GM12875 (cell line): ENCODE measurements around the gene WTAP.
A peak's percentile ranks its signal among the peaks of the same experiment; 100 is the strongest.

Experiments used
- H3K4me3 ChIP-seq: one replicate; pipeline ENCODE4 v1.5.1; 2011; ENCODE audit warnings: low read depth, low read length, control low read depth
- TF ChIP-seq, protein P1 (sequence below): IDR thresholded peaks from 2 replicates; pipeline ENCODE4 v1.5.1; 2011; ENCODE audit warnings: low read depth, mild to moderate bottlenecking, control low read depth, inconsistent platforms, low read length, moderate library complexity, borderline replicate concordance; ENCODE audit not compliant: insufficient read depth

WTAP gene

DNA sequence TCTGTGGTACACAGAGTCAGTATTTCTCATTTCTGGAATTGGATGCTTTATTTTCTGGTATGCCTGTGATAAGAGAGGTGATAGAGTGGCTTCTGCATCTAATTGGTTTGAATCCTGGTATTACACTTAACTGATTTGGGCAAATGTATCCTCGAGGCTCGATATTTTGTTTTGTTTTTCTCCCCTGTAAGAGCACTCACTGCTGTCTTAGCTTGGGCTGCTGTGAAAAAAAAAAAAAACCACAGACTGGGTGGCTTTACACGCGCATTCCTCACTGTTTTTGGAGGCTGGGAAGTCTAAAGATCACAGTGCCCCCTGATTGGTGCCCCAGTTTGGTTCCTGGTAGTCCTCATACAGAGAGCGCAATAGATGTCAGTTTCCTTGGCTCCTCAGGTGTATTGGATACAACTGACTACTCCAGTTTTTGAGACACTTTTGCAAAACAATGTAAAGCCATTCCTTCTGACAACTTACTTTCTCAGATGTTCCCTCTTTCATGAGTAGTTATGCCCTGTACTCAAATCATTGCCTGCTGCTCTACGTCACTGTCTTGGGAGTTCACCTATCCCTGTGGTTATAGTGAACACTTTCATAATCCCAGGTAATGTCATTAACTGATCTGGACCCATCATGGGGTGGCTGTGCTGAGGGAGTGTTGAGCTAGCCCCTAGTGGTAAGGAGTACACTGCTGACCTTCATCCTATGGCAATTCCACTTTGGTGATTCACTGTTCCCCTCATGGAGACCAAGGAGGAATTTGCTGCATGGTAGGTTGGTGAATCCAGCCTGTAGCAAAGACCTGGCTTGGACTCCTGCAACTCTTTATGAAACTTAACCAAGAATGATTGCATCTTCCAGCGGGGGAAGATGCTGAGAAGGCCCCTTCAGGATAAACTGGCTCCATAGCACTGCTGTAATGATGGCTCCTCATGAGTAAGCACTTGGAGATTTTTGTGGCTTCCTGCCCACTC lies 31.0 kb downstream of the WTAP start:
- H3K4me3 ChIP-seq, result no peak overlapping the region
- TF ChIP-seq, protein P1, sequence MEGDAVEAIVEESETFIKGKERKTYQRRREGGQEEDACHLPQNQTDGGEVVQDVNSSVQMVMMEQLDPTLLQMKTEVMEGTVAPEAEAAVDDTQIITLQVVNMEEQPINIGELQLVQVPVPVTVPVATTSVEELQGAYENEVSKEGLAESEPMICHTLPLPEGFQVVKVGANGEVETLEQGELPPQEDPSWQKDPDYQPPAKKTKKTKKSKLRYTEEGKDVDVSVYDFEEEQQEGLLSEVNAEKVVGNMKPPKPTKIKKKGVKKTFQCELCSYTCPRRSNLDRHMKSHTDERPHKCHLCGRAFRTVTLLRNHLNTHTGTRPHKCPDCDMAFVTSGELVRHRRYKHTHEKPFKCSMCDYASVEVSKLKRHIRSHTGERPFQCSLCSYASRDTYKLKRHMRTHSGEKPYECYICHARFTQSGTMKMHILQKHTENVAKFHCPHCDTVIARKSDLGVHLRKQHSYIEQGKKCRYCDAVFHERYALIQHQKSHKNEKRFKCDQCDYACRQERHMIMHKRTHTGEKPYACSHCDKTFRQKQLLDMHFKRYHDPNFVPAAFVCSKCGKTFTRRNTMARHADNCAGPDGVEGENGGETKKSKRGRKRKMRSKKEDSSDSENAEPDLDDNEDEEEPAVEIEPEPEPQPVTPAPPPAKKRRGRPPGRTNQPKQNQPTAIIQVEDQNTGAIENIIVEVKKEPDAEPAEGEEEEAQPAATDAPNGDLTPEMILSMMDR, result no peak

DNA sequence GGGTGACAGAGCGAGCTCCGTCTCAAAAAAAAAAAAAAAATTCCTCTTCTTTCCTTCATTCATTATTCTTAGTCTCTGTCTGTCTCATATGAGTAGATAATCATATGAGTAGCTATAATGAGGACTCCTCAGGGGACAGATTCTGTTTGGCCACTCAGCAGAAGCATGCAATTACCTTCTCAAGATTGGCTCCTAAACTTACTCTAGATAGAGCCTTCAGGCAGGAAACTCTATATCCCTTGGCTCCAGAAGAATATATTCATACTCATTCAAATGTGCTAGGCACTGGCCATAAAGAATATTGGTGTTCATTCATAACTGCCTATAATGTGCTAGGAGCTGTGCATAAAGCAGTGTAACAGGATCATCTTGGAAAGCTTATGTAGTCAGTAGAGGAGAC lies 32.3 kb downstream of the WTAP start:
- H3K4me3 ChIP-seq, result no peak overlapping the region
- TF ChIP-seq, protein P1, result no peak

DNA sequence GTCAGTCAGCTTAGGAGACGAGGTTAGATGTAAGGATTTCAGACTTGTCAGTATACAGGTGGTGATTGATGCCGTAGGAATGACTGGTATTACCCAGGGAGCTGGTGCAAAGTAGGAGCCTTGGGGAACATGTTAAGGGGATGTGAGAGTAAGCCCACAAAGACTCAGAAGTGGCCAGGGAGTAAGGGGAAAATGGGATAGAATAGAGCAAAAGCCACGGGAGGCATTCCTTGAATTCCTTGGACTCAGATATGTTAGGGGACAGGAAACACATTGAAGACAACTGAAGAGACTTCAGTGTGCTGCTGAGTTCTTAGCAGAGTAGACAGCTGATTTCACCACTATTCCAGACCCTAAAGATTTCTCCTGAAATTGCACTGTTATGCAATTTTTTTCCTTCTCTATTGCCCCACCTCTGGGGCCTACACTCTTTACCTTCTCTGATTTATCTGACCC lies 33.3 kb downstream of the WTAP start:
- no peak overlapping the region for H3K4me3 ChIP-seq
- TF ChIP-seq, protein P1, result no peak

DNA sequence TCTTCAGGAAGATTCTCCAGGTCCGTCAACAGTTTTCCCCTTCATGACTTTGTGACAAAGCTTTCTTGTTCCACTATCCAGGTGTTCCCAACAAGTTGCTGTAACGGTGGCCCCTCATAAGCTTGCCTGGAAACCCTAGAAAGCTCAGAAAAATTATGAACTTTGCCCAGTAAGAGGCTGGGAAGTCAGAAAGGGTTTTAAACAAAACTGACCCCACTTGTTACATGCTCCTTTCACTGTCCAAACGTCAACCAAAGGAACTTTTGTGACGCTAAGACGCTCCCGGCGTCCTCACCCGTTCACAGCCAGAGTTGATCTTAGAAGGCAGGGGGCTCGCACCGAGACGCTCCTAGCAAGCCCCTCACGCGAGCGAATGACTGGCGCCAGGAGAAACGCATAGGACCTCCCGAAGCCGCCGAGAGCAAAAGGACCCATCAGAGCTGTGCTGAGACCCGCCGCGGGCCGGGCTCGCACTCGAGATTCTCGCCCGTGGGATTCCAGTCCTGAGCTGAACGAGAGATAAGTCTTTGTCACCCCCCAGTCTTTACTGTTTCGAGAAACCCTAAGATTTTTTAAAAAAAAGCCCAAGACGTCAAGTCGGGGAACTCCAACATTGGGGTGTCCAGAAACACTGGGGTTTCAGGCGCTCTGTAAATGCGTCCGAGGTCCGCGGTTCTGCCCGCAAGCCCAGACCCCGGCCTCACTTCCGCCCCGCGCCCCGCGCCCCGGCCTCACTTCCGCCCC lies 34.0 kb downstream of the WTAP start:
- TF ChIP-seq, protein P1, result no peak
- peak overlapping the region; percentile 55 for H3K4me3 ChIP-seq

DNA sequence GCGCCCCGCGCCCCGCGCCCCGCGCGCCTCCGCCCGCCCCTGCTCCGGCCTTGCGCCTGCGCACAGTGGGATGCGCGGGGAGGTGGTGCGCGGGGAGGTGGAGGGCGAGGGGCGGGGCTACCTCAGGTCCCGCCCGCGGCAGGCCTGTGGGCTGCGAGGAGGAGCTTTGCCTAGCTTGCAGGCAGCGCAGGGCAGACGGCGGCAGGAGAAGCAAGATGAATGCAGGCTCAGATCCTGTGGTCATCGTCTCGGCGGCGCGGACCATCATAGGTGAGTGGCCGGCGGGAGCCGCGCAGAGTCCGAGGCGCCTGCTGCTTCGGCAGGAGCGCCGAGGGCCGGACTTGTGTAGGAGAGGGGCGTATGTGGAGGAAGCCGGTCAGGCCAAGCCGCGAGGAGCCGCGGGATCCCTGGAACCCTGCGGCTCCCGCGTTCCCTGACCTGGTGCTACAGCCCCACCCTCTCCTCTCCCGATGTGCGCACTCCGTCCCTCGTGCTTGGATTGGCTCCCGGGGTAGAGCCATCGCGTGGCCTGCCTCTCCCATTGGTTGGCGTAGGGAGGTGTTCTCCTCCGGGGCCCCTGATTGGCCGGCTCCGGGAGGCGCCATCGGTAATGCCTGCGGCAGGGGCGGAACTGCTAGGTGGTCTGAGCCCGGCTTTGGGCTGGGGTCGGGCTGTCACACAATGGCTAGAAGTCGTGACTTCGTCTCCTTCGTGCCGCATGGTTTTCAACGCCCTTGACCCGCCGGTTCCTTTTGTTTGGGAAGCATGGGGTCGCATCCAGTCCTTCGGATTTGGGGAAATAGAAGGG lies 34.8 kb downstream of the WTAP start, which contains the start of gene ACAT2:
Gene ACAT2 (plus strand): TSS at position 173 of the 808 bp plus-strand sequence. CDS start 43 bp downstream, at position 216.
- peak within 1 kb of the TSS; percentile 65 for H3K4me3 ChIP-seq
- TF ChIP-seq, protein P1, result no peak

DNA sequence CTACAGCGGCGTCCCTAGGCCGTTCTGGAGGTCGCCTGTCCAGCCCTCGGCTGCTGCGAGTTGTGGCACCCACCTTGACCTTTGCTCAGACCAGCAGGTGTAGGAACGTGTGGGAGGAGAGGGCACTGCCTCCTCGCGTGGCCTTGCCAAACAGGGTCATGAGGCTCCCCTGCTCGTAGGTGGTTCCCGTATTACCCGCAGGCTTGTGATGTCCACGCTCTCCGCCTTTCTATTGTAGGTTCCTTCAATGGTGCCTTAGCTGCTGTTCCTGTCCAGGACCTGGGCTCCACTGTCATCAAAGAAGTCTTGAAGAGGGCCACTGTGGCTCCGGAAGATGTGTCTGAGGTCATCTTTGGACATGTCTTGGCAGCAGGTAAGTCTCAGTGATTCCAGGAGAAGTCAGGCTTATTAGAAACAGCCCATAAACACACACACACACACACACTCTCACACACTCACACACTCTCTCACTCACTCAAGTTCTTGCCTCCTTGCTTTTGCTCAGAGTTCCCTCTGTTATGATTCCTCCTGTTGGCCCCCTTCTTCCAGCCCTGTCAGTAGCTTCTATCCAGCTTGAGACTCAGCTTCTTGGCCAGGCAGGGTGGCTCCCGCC lies 35.5 kb downstream of the WTAP start:
- TF ChIP-seq, protein P1, result no peak
- peak overlapping the region; percentile 65 for H3K4me3 ChIP-seq
